Measurements from ENCODE around the gene DIAPH2. TPM values are rescaled to one million over a fixed set of nuclear protein-coding genes. Genes with fewer than 3 reads are reported as not detected.

The DIAPH2 gene
- total and polyA plus RNA-seq, 9 of the 15 experiments (the other 6 are each of a cell fraction or from before 2014, with no cell fraction given) = 0.01 to 0.18 (median 0.07) TPM; not detected in 1

DNA sequence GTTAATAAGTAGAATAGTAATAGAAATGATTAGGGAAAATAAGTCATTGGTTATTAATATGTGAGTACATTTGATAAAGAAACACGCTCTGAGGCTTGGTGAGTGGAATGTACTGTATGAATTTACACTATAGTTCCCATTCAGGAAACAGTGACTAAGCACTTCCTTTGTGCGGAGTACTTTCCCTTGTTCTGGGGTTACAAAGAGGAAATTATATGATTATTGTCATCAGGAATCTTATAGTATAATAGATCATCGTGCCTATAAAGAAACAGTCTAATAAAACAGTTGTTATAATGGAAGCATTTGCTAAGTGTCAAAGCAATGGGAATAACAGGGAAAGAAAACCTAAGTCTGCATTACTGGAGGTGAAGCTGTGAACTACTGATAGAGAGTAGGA lies 337.0 kb downstream of the DIAPH2 start:
- H3K4me2 ChIP-seq (ENCODE audit: insufficient read depth, low read length) = no peak overlapping the region
- in situ Hi-C loops (cut with MboI) (no loop called here), intact Hi-C loops (cut with micrococcal nuclease) (no loop called here)
- TF ChIP-seq, protein P1, sequence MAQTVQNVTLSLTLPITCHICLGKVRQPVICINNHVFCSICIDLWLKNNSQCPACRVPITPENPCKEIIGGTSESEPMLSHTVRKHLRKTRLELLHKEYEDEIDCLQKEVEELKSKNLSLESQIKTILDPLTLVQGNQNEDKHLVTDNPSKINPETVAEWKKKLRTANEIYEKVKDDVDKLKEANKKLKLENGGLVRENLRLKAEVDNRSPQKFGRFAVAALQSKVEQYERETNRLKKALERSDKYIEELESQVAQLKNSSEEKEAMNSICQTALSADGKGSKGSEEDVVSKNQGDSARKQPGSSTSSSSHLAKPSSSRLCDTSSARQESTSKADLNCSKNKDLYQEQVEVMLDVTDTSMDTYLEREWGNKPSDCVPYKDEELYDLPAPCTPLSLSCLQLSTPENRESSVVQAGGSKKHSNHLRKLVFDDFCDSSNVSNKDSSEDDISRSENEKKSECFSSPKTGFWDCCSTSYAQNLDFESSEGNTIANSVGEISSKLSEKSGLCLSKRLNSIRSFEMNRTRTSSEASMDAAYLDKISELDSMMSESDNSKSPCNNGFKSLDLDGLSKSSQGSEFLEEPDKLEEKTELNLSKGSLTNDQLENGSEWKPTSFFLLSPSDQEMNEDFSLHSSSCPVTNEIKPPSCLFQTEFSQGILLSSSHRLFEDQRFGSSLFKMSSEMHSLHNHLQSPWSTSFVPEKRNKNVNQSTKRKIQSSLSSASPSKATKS (CRISPR knock-in tag; IDR thresholded peaks at IDR 0.05) = no peak
- WGBS (ENCODE audit: insufficient coverage, low coverage, missing lambda C conversion rate) = 2% methylated on average over 3 of the region's 3 CpGs
- ChIA-PET POLR2A (no interaction called here), CTCF (ENCODE audit: low intra/inter-chr PET ratio) (no interaction called here)
- H4K20me1 ChIP-seq (replicated peaks; ENCODE audit: control insufficient read depth, insufficient read depth, low read length) = no peaks in the 10 kb centered on the region
- DNase-seq (ENCODE audit: extremely low read depth in 1 of 4, low spot score in 3 of 4) = no peak
- H3K27ac ChIP-seq (ENCODE audit: extremely low read depth, low read depth, low read length) = no peak overlapping the region
- no peak for FAIRE-seq
- H3K79me2 ChIP-seq (ENCODE audit: control insufficient read depth, insufficient read depth, low read length) = no peaks in the 10 kb centered on the region
- ATAC-seq = no peak
- no peaks in the 10 kb centered on the region for H3K4me1 ChIP-seq (replicated peaks in 1 of 2; ENCODE audit: control insufficient read depth in 2 of 2, insufficient read depth in 2 of 2, low read length in 2 of 2)
- H3K9me3 ChIP-seq (replicated peaks; ENCODE audit: control insufficient read depth, insufficient read depth, low read depth, low read length) = no peaks in the 10 kb centered on the region
- no peak overlapping the region for H2AFZ ChIP-seq (ENCODE audit: low read depth, low read length)
- no peak overlapping the region for H3K4me3 ChIP-seq
- no TSS peak for BruUV-seq (replicated peaks)
- H3K36me3 ChIP-seq (ENCODE audit: control insufficient read depth, insufficient read depth, low read length) = no peaks in the 10 kb centered on the region
- H3K9ac ChIP-seq (ENCODE audit: insufficient read depth in 1 of 2, low read depth in 2 of 2, low read length in 2 of 2) = no peak overlapping the region
- no peaks in the 10 kb centered on the region for H3K9me1 ChIP-seq (ENCODE audit: control insufficient read depth, insufficient read depth, low read length)
- H3K27me3 ChIP-seq (ENCODE audit: control insufficient read depth in 2 of 2, insufficient read depth in 2 of 2, low read length in 2 of 2) = no peaks in the 10 kb centered on the region

DNA sequence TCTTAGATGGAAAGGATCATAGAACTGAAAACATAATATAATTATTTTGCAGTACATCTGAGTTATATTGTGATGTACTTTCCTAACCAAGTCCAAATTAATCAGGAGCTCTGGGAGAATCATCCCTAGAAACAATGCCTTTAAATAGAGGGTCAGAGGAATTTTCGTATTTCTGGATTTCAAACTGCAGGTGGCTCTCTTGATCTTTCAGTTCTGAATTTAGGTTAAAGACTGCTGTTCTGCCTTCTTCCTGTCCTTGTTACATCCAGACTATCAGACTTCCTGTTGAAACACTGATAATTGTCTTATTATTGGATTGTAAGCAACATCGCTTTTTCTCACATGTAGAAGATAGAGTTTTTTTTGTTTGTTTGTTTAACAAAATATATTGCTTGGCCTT lies 341.8 kb downstream of the DIAPH2 start:
- 0% methylated on average over 2 of the region's 2 CpGs for WGBS (ENCODE audit: insufficient coverage, low coverage, missing lambda C conversion rate)
- no peak for FAIRE-seq
- H3K4me2 ChIP-seq (ENCODE audit: insufficient read depth, low read length) = no peak overlapping the region
- BruUV-seq (replicated peaks) = no TSS peak
- no peak overlapping the region for H3K9ac ChIP-seq (ENCODE audit: insufficient read depth in 1 of 2, low read depth in 2 of 2, low read length in 2 of 2)
- H3K79me2 ChIP-seq (ENCODE audit: control insufficient read depth, insufficient read depth, low read length) = no peaks in the 10 kb centered on the region
- no peaks in the 10 kb centered on the region for H3K4me1 ChIP-seq (replicated peaks in 1 of 2; ENCODE audit: control insufficient read depth in 2 of 2, insufficient read depth in 2 of 2, low read length in 2 of 2)
- intact Hi-C loops (cut with micrococcal nuclease) = no loop called here
- POLR2A ChIA-PET = no interaction called here
- no peak for ATAC-seq
- no peaks in the 10 kb centered on the region for H4K20me1 ChIP-seq (replicated peaks; ENCODE audit: control insufficient read depth, insufficient read depth, low read length)
- no peaks in the 10 kb centered on the region for H3K27me3 ChIP-seq (ENCODE audit: control insufficient read depth in 2 of 2, insufficient read depth in 2 of 2, low read length in 2 of 2)
- H3K36me3 ChIP-seq (ENCODE audit: control insufficient read depth, insufficient read depth, low read length) = no peaks in the 10 kb centered on the region
- H3K9me3 ChIP-seq (replicated peaks; ENCODE audit: control insufficient read depth, insufficient read depth, low read depth, low read length) = no peaks in the 10 kb centered on the region
- H2AFZ ChIP-seq (ENCODE audit: low read depth, low read length) = no peak overlapping the region
- in situ Hi-C loops (cut with MboI) = no loop called here
- no peak overlapping the region for H3K27ac ChIP-seq (ENCODE audit: extremely low read depth, low read depth, low read length)
- H3K9me1 ChIP-seq (ENCODE audit: control insufficient read depth, insufficient read depth, low read length) = no peaks in the 10 kb centered on the region
- H3K4me3 ChIP-seq = no peak overlapping the region
- CTCF ChIA-PET (ENCODE audit: low intra/inter-chr PET ratio) = no interaction called here
- no peak for DNase-seq (ENCODE audit: extremely low read depth in 1 of 4, low spot score in 3 of 4)
- TF ChIP-seq, protein P2, sequence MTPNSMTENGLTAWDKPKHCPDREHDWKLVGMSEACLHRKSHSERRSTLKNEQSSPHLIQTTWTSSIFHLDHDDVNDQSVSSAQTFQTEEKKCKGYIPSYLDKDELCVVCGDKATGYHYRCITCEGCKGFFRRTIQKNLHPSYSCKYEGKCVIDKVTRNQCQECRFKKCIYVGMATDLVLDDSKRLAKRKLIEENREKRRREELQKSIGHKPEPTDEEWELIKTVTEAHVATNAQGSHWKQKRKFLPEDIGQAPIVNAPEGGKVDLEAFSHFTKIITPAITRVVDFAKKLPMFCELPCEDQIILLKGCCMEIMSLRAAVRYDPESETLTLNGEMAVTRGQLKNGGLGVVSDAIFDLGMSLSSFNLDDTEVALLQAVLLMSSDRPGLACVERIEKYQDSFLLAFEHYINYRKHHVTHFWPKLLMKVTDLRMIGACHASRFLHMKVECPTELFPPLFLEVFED (CRISPR knock-in tag; conservative IDR thresholded peaks at IDR 0.05) = no peak
- TF ChIP-seq POLR2AphosphoS5 (IDR thresholded peaks at IDR 0.05; ENCODE audit: control insufficient read depth, insufficient read depth, low read depth, low read length) (no peak), BRD9 (IDR thresholded peaks at IDR 0.05; ENCODE audit: low read depth, partially characterized antibody) (no peak), ZNF124 (CRISPR knock-in tag; IDR thresholded peaks at IDR 0.05) (no peak), ZNF217 (CRISPR knock-in tag; IDR thresholded peaks at IDR 0.05) (no peak), NFE2 (IDR thresholded peaks at IDR 0.05; ENCODE audit: low read depth) (no peak), ZNF408 (CRISPR knock-in tag; IDR thresholded peaks at IDR 0.05; ENCODE audit: low read depth) (no peak), GABPB1 (CRISPR knock-in tag; IDR thresholded peaks at IDR 0.05) (no peak)
- TF ChIP-seq, protein P3, sequence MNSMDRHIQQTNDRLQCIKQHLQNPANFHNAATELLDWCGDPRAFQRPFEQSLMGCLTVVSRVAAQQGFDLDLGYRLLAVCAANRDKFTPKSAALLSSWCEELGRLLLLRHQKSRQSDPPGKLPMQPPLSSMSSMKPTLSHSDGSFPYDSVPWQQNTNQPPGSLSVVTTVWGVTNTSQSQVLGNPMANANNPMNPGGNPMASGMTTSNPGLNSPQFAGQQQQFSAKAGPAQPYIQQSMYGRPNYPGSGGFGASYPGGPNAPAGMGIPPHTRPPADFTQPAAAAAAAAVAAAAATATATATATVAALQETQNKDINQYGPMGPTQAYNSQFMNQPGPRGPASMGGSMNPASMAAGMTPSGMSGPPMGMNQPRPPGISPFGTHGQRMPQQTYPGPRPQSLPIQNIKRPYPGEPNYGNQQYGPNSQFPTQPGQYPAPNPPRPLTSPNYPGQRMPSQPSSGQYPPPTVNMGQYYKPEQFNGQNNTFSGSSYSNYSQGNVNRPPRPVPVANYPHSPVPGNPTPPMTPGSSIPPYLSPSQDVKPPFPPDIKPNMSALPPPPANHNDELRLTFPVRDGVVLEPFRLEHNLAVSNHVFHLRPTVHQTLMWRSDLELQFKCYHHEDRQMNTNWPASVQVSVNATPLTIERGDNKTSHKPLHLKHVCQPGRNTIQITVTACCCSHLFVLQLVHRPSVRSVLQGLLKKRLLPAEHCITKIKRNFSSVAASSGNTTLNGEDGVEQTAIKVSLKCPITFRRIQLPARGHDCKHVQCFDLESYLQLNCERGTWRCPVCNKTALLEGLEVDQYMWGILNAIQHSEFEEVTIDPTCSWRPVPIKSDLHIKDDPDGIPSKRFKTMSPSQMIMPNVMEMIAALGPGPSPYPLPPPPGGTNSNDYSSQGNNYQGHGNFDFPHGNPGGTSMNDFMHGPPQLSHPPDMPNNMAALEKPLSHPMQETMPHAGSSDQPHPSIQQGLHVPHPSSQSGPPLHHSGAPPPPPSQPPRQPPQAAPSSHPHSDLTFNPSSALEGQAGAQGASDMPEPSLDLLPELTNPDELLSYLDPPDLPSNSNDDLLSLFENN (IDR thresholded peaks at IDR 0.05; ENCODE audit: low read depth in 2 of 2, low read length in 2 of 2) = no peak
